NCI-H345 treated with DMSO at 0.1 percent for 48 hours (cell line): ENCODE data around the gene GOLGA3.
"Not testable (repeated sequence)": the region's sequence is repeated elsewhere in the genome, so short reads cannot be mapped to it uniquely, and the experiment has no call there.

ENCODE experiments used
- DNase-seq: peaks from one replicate; lab custom pipeline; 2025; ENCODE audit not compliant: unreplicated experiment; lab: John Stamatoyannopoulos, UW

The GOLGA3 gene, protein sequence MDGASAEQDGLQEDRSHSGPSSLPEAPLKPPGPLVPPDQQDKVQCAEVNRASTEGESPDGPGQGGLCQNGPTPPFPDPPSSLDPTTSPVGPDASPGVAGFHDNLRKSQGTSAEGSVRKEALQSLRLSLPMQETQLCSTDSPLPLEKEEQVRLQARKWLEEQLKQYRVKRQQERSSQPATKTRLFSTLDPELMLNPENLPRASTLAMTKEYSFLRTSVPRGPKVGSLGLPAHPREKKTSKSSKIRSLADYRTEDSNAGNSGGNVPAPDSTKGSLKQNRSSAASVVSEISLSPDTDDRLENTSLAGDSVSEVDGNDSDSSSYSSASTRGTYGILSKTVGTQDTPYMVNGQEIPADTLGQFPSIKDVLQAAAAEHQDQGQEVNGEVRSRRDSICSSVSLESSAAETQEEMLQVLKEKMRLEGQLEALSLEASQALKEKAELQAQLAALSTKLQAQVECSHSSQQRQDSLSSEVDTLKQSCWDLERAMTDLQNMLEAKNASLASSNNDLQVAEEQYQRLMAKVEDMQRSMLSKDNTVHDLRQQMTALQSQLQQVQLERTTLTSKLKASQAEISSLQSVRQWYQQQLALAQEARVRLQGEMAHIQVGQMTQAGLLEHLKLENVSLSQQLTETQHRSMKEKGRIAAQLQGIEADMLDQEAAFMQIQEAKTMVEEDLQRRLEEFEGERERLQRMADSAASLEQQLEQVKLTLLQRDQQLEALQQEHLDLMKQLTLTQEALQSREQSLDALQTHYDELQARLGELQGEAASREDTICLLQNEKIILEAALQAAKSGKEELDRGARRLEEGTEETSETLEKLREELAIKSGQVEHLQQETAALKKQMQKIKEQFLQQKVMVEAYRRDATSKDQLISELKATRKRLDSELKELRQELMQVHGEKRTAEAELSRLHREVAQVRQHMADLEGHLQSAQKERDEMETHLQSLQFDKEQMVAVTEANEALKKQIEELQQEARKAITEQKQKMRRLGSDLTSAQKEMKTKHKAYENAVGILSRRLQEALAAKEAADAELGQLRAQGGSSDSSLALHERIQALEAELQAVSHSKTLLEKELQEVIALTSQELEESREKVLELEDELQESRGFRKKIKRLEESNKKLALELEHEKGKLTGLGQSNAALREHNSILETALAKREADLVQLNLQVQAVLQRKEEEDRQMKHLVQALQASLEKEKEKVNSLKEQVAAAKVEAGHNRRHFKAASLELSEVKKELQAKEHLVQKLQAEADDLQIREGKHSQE (N-terminal part only)

DNA sequence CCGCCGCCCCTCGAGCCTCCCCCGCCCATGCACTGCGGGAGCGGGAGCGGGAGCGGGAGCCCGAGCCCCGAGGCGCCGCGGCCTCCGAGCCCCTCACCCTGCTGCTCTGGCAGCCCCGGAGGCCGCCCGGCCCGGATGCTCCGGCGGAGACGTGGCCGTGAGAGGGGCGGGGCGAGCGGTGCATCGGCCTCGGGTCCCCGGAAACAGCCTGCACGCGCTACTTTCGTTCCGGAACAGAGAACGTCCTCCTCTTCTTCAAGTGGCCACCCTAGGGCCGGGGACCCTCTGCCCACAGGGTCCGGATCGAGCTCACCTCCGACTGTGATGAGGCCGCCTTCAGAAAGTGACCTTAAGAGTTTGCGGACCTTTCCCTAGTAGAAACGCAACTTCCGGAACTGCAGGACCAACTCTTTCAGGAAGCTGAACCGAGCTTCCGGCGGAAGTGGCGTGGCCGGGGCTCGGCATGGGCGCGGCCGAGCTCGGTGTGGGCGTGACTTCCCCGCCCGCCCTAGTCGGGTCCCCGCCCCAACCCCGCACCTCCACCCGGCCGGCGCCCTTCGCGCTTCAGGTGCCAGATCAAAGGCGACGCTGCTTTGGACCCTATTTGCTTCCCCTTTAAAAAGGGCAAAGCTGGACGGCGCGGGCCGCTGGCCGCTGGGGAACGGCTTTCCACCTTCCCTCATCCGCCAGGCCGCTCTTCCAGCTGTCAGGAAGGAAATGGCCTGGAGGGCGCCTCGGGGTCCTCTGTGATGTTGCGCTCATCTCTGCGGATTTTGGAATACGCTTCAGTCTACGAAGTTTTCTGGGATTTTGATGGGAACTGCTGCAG is at the start of gene GOLGA3:
Gene GOLGA3, minus strand, starts transcription at position 164 of the 829 bp plus-strand sequence. CDS start 6,741 bp downstream, outside the sequence.
- peak; percentile 85 for DNase-seq

DNA sequence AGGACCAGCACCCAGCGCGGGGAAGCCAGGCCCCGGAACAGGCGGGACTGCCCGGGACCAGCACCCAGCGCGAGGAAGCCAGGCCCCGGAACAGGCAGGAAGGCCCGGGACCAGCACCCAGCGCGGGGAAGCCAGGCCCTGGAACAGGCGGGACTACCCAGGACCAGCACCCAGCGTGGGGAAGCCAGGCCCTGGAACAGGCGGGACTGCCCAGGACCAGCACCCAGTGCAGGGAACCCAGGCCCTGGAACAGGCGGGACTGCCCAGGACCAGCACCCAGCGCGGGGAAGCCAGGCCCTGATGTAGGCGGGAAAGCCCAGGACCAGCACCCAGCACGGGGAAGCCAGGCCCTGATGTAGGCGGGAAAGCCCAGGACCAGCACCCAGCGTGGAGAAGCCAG is 46.0 kb upstream of the GOLGA3 start:
- not testable (repeated sequence) for DNase-seq

DNA sequence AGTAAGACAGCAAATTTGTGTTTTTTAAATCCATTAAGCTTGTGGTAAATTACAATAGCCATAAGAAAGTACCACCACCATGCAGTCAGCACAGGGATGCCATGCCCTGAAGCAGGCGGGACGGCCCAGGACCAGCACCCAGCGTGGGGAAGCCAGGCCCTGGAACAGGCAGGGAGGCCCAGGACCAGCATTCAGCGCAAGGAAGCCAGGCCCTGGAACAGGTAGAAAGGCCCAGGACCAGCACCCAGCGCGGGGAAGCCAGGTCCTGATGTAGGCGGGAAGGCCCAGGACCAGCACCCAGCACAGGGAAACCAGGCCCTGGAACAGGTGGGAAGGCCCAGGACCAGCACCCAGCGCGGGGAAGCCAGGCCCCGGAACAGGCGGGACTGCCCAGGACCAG is 45.5 kb upstream of the GOLGA3 start:
- DNase-seq = no peak

DNA sequence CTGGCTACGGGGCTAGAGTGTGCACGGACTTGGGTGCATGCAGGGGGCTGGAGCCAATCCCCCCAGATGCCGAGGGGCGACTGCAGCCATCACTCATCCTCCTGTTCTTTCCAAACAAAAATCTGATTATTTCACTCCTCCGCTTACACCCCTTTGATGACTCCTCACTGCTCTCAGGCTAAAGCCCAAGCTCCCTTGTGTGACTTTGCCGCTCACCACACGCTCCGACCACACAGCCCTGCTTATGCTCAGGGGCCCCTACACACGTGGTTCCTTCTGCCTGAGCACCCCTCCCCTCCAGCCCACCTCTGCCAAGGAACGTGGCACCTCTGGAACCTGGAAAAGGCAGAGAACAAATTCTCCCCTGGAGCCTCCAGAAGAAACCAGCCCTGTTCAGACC is 45.1 kb upstream of the GOLGA3 start:
- DNase-seq = no peak

DNA sequence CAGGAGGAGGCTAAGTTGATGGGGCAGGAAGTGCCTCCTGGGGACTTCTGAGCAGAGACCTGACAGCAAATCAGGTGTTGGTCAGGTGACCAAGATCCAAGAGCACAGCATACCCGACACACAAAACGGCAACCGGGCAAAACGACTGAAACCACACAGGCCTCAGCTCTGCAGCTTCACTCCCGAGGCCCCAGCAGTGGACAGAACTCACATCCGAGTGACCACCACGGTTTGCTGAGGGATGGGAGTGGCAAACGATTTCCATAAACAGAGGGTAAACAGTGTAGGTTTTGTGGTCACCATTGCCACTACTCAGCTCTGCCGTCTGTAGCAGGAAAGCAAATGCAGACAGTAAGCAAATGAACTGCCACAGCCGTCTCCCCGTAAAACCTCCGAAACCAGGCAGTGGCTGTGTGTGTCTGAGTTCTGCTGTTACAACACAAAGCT is 44.3 kb upstream of the GOLGA3 start:
- no peak for DNase-seq

DNA sequence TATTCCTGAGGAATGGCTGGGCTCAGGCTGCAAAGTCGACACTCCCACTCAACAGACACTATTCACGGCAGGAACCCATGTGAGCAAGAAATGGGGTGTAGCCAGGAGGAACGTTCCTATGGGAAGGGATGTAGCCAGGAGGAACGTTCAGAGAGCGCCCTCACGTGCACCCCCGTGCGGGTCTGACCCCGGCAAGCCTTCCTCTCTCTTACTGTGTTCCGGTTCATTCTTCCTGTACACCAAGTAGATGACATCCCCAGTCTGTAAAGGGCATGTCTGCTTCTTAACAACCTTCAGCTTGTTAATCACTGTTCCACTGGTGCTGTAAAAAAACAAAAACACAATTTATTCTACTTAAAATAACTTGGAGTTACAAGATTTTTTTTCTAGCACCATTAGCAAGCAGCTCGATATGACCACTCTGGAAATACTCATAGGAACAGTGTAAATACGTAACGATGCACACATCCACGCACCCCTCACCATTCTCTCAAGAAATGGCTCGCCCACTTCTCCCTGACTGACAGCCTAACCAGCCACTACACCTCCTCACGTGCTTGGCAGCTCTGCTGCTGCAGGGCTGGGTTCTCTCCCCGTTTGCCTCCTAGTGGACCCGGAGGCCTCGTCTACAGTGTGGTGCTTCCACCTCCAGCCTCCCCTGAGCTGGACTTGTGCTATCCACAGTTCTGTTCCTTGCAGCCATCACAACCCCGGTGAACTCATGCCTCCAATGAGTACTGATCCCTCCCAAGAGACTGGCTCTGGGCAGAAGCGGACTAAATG is 43.6 kb upstream of the GOLGA3 start:
- no peak for DNase-seq

DNA sequence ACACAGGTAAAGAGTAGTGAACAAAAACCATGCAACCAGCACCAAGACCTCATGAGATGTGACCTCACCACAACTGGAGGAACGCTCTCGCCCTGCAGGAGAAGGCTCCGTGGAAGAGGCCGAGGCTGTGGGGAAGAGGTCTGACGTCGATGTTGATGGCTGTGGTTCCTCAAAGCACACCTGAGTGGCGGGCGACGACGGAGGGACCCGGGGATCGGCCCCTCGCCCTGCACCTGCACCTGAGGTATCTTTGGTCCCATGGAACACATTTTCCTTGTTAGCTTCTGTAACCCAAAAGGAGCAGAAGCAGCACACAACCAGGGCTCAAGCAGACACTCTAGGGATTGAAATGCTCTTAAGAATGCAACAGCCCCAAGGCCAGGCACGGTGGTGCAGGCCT is 40.9 kb upstream of the GOLGA3 start:
- no peak for DNase-seq

DNA sequence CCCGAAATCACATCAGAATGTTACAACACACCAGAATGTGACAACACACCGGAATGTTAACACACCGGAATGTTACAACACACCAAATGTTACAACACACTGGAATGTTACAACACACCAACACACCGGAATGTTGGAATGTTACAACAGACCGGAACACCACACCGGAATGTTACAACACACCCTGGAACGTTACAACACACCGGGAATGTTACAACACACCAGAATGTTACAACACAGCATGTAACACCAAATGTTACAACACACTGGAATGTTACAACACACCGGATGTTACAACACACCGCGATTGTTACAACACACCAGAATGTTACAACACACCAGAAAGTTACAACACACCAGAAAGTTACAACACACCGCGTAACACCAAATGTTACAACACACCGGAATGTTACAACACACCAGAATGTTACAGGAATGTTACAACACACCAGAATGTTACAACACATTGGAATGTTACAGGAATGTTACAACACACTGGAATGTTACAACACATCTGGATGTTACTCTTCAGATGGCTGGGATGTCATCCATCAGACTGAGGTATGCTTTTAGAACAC is 37.7 kb upstream of the GOLGA3 start:
- DNase-seq = no peak

DNA sequence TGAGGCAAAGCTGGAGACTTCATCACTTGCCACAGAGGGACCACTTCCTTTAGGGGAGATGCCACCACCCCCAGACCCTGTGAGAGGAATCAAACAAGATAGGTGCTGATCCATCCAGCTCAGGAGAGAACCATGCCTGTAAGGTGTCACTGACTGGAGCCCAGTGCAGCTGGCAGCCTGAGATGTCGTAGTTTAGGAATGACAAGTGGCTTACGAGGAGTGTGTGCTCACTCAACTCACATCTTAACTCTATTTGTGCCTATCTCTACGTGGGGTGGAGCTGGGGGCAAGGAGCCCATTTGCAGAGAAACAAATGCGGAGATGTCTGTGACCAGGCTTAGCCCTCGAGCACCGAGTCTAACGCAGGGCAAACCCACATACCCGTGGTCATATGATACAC is 32.9 kb upstream of the GOLGA3 start:
- DNase-seq = no peak

DNA sequence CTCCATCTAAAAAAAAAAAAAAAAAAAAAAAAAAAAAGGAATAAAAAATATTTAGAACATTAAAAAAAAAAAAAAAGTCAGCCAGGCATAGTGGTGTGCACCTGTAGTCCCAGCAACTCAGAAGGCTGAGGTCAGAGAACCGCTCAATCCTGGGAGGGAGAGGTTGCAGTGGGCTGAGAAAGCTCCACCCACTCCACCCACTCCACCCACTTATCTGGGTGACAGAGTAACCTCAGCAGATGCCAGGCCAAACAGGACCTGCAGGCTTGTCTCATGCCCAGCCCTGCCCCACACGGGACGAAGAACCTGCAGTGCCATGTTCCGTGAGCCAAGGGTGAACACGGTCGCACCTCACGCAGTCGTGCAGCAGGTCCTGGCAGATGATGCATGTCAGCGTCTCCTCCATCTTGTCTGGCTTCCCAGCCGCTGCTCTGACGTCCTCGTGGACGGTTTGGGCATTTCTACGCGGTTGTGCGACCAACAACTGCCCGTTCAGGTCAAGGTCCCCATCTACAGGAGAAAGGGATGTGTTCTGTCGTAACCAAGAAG is 30.1 kb upstream of the GOLGA3 start:
- no peak for DNase-seq

DNA sequence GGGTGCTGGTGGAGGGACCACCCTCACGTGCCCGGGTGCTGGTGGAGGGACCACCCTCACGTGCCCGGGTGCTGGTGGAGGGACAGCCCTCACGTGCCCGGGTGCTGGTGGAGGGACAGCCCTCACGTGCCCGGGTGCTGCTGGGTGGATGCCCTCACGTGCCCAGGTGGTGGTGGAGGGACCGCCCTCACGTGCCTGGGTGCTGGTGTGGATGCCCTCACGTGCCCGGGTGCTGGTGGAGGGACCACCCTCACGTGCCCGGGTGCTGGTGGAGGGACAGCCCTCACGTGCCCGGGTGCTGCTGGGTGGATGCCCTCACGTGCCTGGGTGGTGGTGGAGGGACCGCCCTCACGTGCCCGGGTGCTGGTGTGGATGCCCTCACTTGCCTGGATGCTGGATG is 28.4 kb upstream of the GOLGA3 start:
- DNase-seq = not testable (repeated sequence)

DNA sequence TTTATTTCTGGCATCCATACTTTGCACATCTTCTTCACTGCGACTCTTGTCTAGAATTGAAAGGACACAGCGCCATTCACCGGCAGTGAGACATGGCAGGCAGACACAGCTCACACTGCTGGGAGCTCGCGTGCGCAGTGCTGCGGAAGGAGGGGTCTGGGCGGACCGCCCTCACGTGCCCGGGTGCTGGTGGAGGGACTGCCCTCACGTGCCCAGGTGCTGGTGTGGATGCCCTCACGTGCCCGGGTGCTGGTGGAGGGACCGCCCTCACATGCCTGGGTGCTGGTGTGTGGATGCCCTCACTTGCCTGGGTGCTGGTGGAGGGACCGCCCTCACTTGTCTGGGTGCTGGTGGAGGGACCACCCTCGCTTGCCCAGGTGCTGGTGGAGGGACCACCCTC is 27.9 kb upstream of the GOLGA3 start:
- no peak for DNase-seq

DNA sequence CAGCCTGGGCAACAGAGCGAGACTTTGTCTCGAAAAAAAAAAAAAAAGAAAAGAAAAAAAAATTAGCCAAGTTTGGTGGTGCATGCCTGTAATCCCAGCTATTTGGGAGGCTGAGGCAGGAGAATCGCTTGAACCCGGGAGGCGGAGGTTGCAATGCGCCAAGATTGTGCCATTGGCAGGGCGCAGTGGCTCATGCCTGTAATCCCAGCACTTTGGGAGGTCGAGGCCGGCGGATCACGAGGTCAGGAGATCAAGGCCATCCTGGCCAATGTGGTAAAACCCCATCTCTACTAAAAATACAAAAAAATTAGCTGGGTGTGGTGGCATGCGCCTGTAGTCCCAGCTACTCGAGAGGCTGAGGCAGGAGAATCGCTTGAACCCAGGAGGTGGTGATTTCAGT is 26.5 kb upstream of the GOLGA3 start:
- not testable (repeated sequence) for DNase-seq

DNA sequence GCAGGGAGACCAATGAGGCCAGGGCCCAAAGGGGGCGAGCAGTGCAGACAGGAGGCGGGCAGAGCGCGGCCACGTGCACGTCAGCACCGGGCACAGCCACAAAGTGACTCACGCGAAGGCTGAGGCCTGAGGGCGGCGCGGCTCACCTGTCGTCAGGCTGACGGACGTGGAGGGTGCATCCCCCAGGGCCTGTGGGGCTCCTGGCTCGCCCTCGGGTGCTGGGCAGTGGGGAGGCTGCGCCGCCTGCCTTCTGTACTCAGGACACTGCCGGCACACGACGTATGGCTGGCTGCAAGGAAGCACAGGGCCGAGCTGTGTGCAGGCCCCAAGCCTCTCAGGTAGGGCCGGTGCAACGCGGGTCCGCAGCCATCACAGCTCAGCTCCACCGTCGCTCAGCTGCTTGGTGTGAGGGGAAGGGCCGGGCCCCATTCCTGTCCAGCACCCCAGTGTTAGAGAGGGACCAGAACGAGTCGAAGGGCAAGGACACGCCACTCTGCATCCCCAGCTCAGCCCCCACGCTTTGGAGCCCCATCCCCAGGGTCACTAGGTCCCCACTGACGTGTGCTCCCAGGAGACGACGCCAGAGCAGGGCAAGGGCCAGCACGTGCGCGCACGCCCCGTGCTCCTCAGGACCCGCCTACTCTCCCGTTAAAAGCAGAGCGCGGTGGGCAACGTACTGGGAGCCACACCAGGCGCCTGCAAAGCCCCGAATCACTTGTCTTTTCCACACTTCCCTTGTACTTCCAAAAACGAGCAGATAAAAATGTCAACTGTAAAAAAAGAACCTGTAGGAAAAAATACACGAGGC is 24.8 kb upstream of the GOLGA3 start:
- DNase-seq = no peak

DNA sequence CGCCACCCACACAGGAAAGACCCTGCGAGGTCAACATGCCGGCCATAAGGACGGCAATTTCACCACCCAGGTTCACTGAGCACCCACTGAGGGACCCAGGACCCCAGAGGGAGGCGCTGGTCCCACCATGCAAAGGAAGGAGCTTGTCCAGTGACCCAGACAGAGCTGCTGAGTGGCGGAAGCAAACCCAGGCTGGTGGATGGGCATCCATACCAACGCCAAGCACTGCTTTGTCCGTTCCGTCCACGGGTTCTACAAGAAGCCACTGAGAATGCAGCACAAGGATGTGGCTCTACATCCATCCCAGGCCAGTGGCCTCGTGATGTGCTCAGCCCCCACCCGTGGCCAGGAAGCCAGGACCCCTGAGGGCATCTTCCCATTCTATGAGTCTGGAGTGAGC is 23.8 kb upstream of the GOLGA3 start:
- no peak for DNase-seq

DNA sequence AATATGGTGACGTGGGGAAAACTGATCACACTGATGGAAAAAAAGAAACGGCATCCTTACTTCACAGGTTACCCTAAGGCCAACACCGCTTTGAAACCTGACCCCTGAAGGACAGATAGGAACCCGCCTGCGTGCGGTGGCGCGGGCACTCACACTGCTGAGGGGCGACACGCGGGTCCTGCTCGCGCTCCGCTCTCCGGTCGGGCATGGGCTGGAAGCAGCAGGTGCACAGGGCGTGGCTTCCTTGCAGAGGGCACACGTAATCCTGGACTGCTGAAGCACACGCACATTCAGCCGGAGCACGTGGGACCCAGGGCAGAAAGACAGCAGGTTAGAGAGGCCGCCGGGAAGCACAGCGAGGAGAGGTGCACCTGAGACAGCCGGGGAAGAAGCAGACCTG is 22.8 kb upstream of the GOLGA3 start:
- DNase-seq = no peak

DNA sequence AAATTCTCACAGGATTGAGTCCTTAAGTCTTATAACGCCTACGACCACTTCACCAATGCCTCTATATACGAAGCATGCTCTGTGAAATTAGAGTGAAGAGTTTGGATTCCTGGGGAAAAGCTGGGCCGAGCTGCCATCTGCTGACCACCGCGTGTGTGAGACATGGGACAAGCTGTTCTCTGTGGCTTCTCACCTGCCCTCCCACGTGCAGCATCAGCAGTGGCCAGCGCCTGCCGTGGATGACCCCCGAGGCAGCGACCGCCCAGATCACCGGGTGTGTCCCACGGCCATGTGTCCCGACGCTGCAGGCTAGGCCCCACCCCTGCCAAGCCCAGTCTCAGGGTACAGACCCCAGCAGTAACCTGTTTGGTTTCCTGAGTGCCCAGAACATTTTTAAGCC is 21.6 kb upstream of the GOLGA3 start:
- DNase-seq = no peak

DNA sequence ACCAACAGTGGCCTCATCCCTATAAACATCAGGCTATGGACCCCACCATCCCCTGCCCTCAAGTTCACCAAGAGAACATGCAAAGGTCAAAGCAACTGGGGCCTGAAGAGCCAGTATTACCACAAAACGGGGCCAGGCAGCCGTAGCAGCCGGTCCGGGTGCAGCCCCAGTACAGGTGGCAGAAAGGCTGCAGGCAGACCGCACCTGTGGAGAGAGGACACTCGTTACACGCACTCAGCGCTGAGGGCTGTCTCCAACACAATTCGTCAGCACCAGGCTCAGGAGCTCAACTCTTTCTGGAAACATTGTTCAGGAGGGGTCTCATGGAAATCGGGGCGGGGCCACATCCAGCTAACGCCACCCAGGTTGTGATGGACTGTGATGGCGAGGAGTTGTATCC is 19.9 kb upstream of the GOLGA3 start:
- DNase-seq = no peak
